HCT116 (cell line): ENCODE data around the gene TMCC3.

Experiments
- CTCF ChIP-seq, 3 experiments: fragments of 200-600 bp in 1 of 3; sonication (generic) in 1 of 3; IDR thresholded peaks in 2 of 3; conservative IDR thresholded peaks in 1 of 3; 2 replicates each; pipeline ENCODE4 v1.5.1; 2012 to 2017; ENCODE audit warnings: low read depth in 2 of 3, low read length in 2 of 3, antibody characterized with exemption in 1 of 3, borderline replicate concordance in 1 of 3, control low read depth in 1 of 3, mild to moderate bottlenecking in 1 of 3, mixed read lengths in 1 of 3, mixed run types in 1 of 3, moderate library complexity in 1 of 3; ENCODE audit not compliant: insufficient read depth in 1 of 3
- POLR2A ChIP-seq: IDR thresholded peaks from 2 replicates; pipeline ENCODE4 v1.7.0; 2011; ENCODE audit warnings: borderline replicate concordance; ENCODE audit not compliant: insufficient read depth, insufficient read length; ENCODE audit errors: extremely low read depth

- no peak for TF ChIP-seq CTCF (IDR thresholded peaks at IDR 0.05 in 2 of 3, conservative IDR thresholded peaks at IDR 0.05 in 1 of 3; ENCODE audit: borderline replicate concordance in 1 of 3, insufficient read depth in 1 of 3, low read depth in 2 of 3, low read length in 2 of 3)
- no peak for TF ChIP-seq POLR2A
These were observed 28.5 kb downstream of the TMCC3 start for GRCh38 chr12:94621662-94622359.
